ENCODE data around the gene RAPGEF1.
A peak's percentile ranks its signal among the peaks of the same experiment; 100 is the strongest.

Gene RAPGEF1

GRCh38 chr9:131583836-131584555 lies 155.9 kb downstream of the RAPGEF1 start:
- no peak for DNase-seq (ENCODE audit: low read depth)

- DNase-seq (ENCODE audit: low read depth): no peak
These were observed 156.6 kb downstream of the RAPGEF1 start for GRCh38 chr9:131583337-131583645.

- no peak for DNase-seq (ENCODE audit: low read depth)
These were observed 157.2 kb downstream of the RAPGEF1 start for GRCh38 chr9:131582466-131583336.

- no peak for DNase-seq (ENCODE audit: low read depth)
These were observed 157.8 kb downstream of the RAPGEF1 start for GRCh38 chr9:131582056-131582455.

- no peak for DNase-seq (ENCODE audit: low read depth)
These were observed 159.5 kb downstream of the RAPGEF1 start for GRCh38 chr9:131580358-131580757.

- no peak for DNase-seq (ENCODE audit: low read depth)
These were observed 160.1 kb downstream of the RAPGEF1 start for GRCh38 chr9:131579789-131580211.

GRCh38 chr9:131578731-131579504 lies 161.0 kb downstream of the RAPGEF1 start:
- peak; percentile 16 for DNase-seq (ENCODE audit: low read depth)

- no peak for DNase-seq (ENCODE audit: low read depth)
These were observed 161.9 kb downstream of the RAPGEF1 start for GRCh38 chr9:131578021-131578420.

GRCh38 chr9:131577005-131578000 lies 162.6 kb downstream of the RAPGEF1 start:
- DNase-seq (ENCODE audit: low read depth): no peak

- DNase-seq (ENCODE audit: low read depth): no peak
These were observed 163.7 kb downstream of the RAPGEF1 start for GRCh38 chr9:131575946-131576853.

- DNase-seq (ENCODE audit: low read depth): no peak
These were observed 164.9 kb downstream of the RAPGEF1 start for GRCh38 chr9:131574730-131575640.

GRCh38 chr9:131567910-131568309 lies 172.0 kb downstream of the RAPGEF1 start:
- no peak for DNase-seq (ENCODE audit: low read depth)

- DNase-seq (ENCODE audit: low read depth): no peak
These were observed 173.7 kb downstream of the RAPGEF1 start for GRCh38 chr9:131566158-131566557.

GRCh38 chr9:131565369-131565768 lies 174.5 kb downstream of the RAPGEF1 start:
- no peak for DNase-seq (ENCODE audit: low read depth)

- no peak for DNase-seq (ENCODE audit: low read depth)
These were observed 177.6 kb downstream of the RAPGEF1 start for GRCh38 chr9:131562032-131562959.

- DNase-seq (ENCODE audit: low read depth): no peak
These were observed 180.4 kb downstream of the RAPGEF1 start for GRCh38 chr9:131559421-131560000.

GRCh38 chr9:131557855-131558548 lies 181.9 kb downstream of the RAPGEF1 start:
- DNase-seq (ENCODE audit: low read depth): no peak

Data from stimulated activated CD8-positive, alpha-beta memory T cell treated with anti-CD3 and anti-CD28 coated beads, Interleukin-4, amount 100 ng/mL, for 24 hours (primary cell).